GM10266 (cell line): ENCODE measurements around the gene SNAP25.

Experiments
- DNase-seq: peaks from one replicate; pipeline ENCODE4 v3.0.0; 2012; ENCODE audit errors: extremely low spot score
- TF ChIP-seq, protein P1 (sequence below): IDR thresholded peaks from 2 replicates; pipeline ENCODE4 v1.5.1; 2012; ENCODE audit warnings: mild to moderate bottlenecking, low read depth; ENCODE audit not compliant: control insufficient read depth, insufficient read depth; ENCODE audit errors: missing control alignments

Gene SNAP25

DNA sequence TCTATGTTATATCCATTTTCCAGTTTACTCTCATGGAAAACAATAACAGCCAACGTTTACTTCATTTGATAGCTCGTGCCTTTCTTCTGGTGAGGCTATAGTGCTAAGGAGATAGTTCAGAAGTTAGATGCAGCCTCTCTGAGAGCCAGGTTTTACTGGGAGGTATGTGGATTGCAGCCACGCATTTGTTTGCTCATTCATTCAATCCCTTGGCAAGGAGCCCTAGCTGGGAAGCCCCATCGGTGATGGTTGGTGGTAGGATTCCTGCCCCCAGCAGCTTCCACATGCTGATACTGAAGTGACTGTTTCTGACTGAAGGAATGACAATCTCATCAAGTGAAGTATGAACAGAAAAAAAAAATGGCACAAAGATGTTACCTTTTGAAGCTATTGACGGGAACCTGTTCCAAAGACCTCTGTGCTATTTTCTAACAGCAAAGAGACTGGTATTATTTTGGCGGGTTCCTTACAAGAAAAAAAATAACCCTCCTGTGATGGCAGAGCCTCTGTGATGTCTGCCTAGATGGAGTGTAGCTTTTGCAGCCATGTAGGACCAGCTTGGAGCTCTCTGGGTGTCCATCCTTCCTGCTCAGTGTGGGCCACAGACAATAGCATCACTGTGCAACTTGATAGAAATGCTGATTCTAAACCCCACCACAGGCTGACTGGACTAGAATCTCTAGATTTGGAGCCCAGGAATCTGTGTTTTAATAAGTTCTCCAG lies 30.6 kb downstream of the SNAP25 start:
- no peak for DNase-seq
- TF ChIP-seq, protein P1, sequence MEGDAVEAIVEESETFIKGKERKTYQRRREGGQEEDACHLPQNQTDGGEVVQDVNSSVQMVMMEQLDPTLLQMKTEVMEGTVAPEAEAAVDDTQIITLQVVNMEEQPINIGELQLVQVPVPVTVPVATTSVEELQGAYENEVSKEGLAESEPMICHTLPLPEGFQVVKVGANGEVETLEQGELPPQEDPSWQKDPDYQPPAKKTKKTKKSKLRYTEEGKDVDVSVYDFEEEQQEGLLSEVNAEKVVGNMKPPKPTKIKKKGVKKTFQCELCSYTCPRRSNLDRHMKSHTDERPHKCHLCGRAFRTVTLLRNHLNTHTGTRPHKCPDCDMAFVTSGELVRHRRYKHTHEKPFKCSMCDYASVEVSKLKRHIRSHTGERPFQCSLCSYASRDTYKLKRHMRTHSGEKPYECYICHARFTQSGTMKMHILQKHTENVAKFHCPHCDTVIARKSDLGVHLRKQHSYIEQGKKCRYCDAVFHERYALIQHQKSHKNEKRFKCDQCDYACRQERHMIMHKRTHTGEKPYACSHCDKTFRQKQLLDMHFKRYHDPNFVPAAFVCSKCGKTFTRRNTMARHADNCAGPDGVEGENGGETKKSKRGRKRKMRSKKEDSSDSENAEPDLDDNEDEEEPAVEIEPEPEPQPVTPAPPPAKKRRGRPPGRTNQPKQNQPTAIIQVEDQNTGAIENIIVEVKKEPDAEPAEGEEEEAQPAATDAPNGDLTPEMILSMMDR, result no peak

GRCh38 chr20:10249822-10250221 lies 31.2 kb downstream of the SNAP25 start:
- TF ChIP-seq, protein P1, result no peak

GRCh38 chr20:10250902-10251301 lies 32.3 kb downstream of the SNAP25 start:
- DNase-seq, result no peak
- TF ChIP-seq, protein P1, result no peak

More at GRCh38 chr20:10249822-10250221, 31.2 kb downstream of the SNAP25 start:
- DNase-seq, result no peak

DNA sequence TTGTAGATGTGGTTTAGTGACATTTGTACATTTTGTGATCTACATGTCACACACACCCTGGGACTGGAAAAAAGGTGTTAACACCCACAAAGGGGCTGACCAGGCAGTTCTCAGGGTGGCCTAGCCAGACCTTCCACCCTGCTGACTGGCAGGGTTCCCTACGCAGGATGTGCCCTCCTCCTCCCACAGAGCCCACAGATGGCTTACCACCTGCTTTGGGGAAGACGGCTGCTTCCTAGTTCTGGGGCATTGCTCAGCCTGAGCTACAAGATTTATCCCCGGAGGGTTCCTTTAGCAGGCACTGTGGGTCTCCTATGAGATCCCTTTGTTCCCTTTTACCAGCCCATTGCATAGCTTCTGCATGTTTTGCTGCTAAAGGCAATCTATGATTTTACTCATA lies 35.1 kb downstream of the SNAP25 start:
- TF ChIP-seq, protein P1, result no peak
- no peak for DNase-seq

DNA sequence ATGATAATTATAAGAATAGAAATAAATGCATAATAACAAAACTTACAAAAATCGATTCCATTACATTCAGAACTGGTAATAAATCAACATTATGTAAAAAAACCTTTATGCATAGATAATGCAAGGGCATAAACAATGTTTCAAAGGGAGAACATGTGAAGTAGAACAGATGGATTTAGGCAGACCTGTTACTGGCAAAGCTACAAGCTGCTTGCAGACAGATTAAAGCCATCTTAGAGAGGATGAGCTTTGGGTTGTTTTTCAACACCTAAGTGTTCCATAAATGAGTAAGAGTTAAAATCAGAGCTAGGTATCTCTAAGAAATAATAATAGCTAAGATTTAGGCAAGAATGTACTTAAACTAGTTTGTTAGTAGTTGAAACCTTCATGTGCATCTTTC lies 37.2 kb downstream of the SNAP25 start:
- TF ChIP-seq, protein P1, result no peak
- no peak for DNase-seq

- TF ChIP-seq, protein P1, result no peak
- DNase-seq, result no peak
Observed at GRCh38 chr20:10259166-10259565, 40.5 kb downstream of the SNAP25 start.

GRCh38 chr20:10260316-10260715 lies 41.7 kb downstream of the SNAP25 start:
- TF ChIP-seq, protein P1, result no peak
- no peak for DNase-seq
